Fibroblast of lung (primary cell): Measurements from ENCODE around the gene NDUFB5. TPM values are rescaled to one million over a fixed set of nuclear protein-coding genes. Genes with fewer than 3 reads are reported as not detected.

Experiments used
- DNase-seq, 2 donors: peaks; one replicate each; pipeline versions ENCODE4 v3.0.0 to v3.0.0-alpha.2; 2010; ENCODE audit warnings: low read depth in 2 of 2
- H2AFZ ChIP-seq: 2 replicates; pipeline ENCODE4 v1.5.1; 2012; ENCODE audit warnings: low read length, control low read depth, inconsistent platforms
- H3K27ac ChIP-seq: 2 replicates; pipeline ENCODE4 v1.5.1; 2011; ENCODE audit warnings: low read length, control low read depth; ENCODE audit not compliant: insufficient read depth
- H3K27me3 ChIP-seq: 2 replicates; pipeline ENCODE4 v1.5.1; 2011; ENCODE audit warnings: mild to moderate bottlenecking, low read length; ENCODE audit not compliant: control insufficient read depth, insufficient read depth
- H3K36me3 ChIP-seq: 2 replicates; pipeline ENCODE4 v1.5.1; 2011; ENCODE audit warnings: low read length; ENCODE audit not compliant: control insufficient read depth, insufficient read depth
- H3K4me1 ChIP-seq: 2 replicates; pipeline ENCODE4 v1.5.1; 2011; ENCODE audit warnings: low read length; ENCODE audit not compliant: control insufficient read depth, insufficient read depth; ENCODE audit errors: extremely low read depth
- H3K4me2 ChIP-seq: 2 replicates; pipeline ENCODE4 v1.5.1; 2011; ENCODE audit warnings: low read length, control low read depth; ENCODE audit not compliant: insufficient read depth; ENCODE audit errors: extremely low read depth
- H3K4me3 ChIP-seq, 4 experiments: fragments of 200-600 bp in 1 of 4; sonication (generic) in 1 of 4; replicated peaks in 1 of 4; 2 replicates each; pipeline ENCODE4 v1.5.1; 2011 to 2016; ENCODE audit warnings: low read length in 4 of 4, low read depth in 3 of 4, mild to moderate bottlenecking in 3 of 4, control low read depth in 2 of 4, inconsistent platforms in 1 of 4, mixed read lengths in 1 of 4; ENCODE audit not compliant: insufficient read depth in 1 of 4; ENCODE audit errors: control extremely low read depth in 1 of 4
- H3K79me2 ChIP-seq: 2 replicates; pipeline ENCODE4 v1.5.1; 2012; ENCODE audit warnings: mild to moderate bottlenecking, low read length, inconsistent platforms; ENCODE audit not compliant: control insufficient read depth, insufficient read depth
- H3K9ac ChIP-seq: 2 replicates; pipeline ENCODE4 v1.5.1; 2011; ENCODE audit warnings: mild to moderate bottlenecking, low read length, control low read depth; ENCODE audit not compliant: insufficient read depth
- H3K9me3 ChIP-seq: 2 replicates; pipeline ENCODE4 v1.5.1; 2012; ENCODE audit warnings: low read depth, low read length; ENCODE audit not compliant: control insufficient read depth, insufficient read depth
- H4K20me1 ChIP-seq: 2 replicates; pipeline ENCODE4 v1.5.1; 2011; ENCODE audit warnings: low read length; ENCODE audit not compliant: control insufficient read depth, insufficient read depth; ENCODE audit errors: extremely low read depth
- EZH2 ChIP-seq: IDR thresholded peaks from 2 replicates; pipeline ENCODE4 v1.5.1; 2012; ENCODE audit warnings: low read length, control low read depth, mild to moderate bottlenecking; ENCODE audit errors: missing control alignments
- polyA plus RNA-seq, 2 donors: library from polyadenylated mRNA; depleted of rRNA in 1 of 2; stranded (reverse) in 1 of 2; unstranded in 1 of 2; fragments of >200 nt; gene quantifications; 2 replicates each; pipeline ENCODE4 v1.2.1, GENCODE V29; 2011 to 2012; ENCODE audit warnings: missing spikeins in 1 of 2
- total RNA-seq: library from RNA; depleted of rRNA; stranded (reverse); fragments of >200 nt; gene quantifications from 2 replicates; pipeline ENCODE4 v1.2.1, GENCODE V29; 2014
- TF ChIP-seq, protein P1 (sequence below), 2 donors: IDR thresholded peaks in 1 of 2; conservative IDR thresholded peaks in 1 of 2; 1 replicate in 1 of 2; 2 replicates in 1 of 2; pipeline ENCODE4 v1.5.1; 2011 to 2012; ENCODE audit warnings: low read length in 2 of 2, control low read depth in 1 of 2, inconsistent platforms in 1 of 2, low read depth in 1 of 2, mild to moderate bottlenecking in 1 of 2

The NDUFB5 gene
- total and polyA plus RNA-seq, 2 donors (not counting 1 experiment from before 2014, with no cell fraction given): 57.5 to 120 TPM

DNA sequence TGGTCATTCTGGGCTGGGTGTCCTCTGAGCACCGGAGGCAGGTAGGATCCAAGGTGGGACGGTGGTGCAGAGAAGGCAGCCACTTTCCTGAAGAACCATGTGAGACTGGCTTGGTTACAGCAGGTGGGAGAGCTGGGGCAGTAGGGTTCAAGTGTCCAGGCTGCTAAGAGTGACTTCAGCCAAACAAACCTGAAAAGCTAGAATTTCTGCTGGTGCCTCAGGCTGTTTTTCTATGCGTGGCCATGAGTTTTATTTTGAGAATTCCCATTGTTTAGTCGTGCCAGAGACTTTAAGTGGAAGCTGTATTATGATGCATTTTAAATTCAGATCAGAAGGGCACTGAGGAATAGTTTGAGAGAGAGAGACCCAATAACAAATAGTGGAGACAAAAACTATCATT is 68.3 kb downstream of the NDUFB5 start:
- Histone ChIP-seq H3K4me1 (no peaks in the 10 kb centered on the region), H3K27ac (no peak overlapping the region), H3K9me3 (no peaks in the 10 kb centered on the region), H2AFZ (no peak overlapping the region), H3K79me2 (peaks cover 51% of the 10 kb centered on the region), H3K4me2 (no peak overlapping the region), H3K4me3 (no peak overlapping the region), H3K36me3 (no peaks in the 10 kb centered on the region), H3K9ac (no peak overlapping the region), H4K20me1 (no peaks in the 10 kb centered on the region), H3K27me3 (no peaks in the 10 kb centered on the region)
- DNase-seq: no peak
- TF ChIP-seq, protein P1, sequence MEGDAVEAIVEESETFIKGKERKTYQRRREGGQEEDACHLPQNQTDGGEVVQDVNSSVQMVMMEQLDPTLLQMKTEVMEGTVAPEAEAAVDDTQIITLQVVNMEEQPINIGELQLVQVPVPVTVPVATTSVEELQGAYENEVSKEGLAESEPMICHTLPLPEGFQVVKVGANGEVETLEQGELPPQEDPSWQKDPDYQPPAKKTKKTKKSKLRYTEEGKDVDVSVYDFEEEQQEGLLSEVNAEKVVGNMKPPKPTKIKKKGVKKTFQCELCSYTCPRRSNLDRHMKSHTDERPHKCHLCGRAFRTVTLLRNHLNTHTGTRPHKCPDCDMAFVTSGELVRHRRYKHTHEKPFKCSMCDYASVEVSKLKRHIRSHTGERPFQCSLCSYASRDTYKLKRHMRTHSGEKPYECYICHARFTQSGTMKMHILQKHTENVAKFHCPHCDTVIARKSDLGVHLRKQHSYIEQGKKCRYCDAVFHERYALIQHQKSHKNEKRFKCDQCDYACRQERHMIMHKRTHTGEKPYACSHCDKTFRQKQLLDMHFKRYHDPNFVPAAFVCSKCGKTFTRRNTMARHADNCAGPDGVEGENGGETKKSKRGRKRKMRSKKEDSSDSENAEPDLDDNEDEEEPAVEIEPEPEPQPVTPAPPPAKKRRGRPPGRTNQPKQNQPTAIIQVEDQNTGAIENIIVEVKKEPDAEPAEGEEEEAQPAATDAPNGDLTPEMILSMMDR (conservative IDR thresholded peaks at IDR 0.05 in 1 of 2, IDR thresholded peaks at IDR 0.05 in 1 of 2; ENCODE audit: low read depth in 1 of 2, low read length in 2 of 2): no peak

DNA sequence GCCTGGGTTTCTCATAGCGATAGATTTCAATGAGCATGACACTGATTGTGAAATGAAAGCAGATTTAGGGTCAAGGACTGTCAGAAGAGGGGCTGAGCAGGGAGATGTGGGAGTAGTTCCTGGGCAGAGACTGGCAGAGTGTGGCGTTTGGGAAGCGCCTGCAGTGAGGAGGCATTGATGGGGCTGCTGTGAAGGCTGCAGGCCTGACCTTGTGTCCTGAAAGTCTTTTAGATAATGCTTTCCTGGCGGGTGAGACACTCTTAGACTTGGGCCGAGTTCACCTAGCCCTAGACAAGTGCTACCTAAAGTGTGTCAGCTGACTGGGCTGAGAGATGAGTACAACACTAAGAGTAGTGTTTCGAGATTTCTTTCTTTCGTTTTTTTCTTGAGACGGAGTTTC is 68.9 kb downstream of the NDUFB5 start:
- no peak overlapping the region for H2AFZ ChIP-seq
- H3K4me3 ChIP-seq: no peak overlapping the region
- H3K9me3 ChIP-seq: no peaks in the 10 kb centered on the region
- H3K4me1 ChIP-seq: no peaks in the 10 kb centered on the region
- no peak for DNase-seq
- TF ChIP-seq, protein P1 (conservative IDR thresholded peaks at IDR 0.05 in 1 of 2, IDR thresholded peaks at IDR 0.05 in 1 of 2; ENCODE audit: low read depth in 1 of 2, low read length in 2 of 2): no peak
- no peak for TF ChIP-seq EZH2
- H4K20me1 ChIP-seq: no peaks in the 10 kb centered on the region
- H3K36me3 ChIP-seq: no peaks in the 10 kb centered on the region
- H3K27ac ChIP-seq: no peak overlapping the region
- H3K9ac ChIP-seq: no peak overlapping the region
- H3K4me2 ChIP-seq: no peak overlapping the region
- H3K79me2 ChIP-seq: peaks cover 50% of the 10 kb centered on the region
- H3K27me3 ChIP-seq: no peaks in the 10 kb centered on the region

DNA sequence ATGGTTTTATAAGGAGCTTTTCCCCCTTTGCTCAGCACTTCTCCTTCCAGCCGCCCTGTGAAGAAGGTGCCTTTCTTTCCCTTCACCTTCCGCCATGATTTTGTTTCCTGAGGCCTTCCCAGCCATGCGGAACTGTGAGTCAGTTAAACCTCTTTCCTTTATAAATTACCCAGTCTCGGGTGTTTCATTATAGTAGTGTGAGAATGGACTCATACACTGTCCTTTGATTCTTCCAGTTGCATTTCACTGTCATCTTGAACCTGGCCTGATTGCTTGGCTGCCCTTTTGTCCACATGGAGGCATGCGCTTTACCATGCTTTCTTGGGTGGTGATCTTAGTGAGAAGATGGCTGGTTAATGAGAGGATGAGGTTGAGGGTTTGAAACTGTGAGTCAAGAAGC is 71.5 kb downstream of the NDUFB5 start:
- no peaks in the 10 kb centered on the region for H3K4me1 ChIP-seq
- no peak for TF ChIP-seq EZH2
- TF ChIP-seq, protein P1 (conservative IDR thresholded peaks at IDR 0.05 in 1 of 2, IDR thresholded peaks at IDR 0.05 in 1 of 2; ENCODE audit: low read depth in 1 of 2, low read length in 2 of 2): no peak
- no peak for DNase-seq
- H3K79me2 ChIP-seq: peaks cover 41% of the 10 kb centered on the region
- H3K27ac ChIP-seq: no peak overlapping the region
- no peaks in the 10 kb centered on the region for H3K27me3 ChIP-seq
- no peak overlapping the region for H2AFZ ChIP-seq
- H3K36me3 ChIP-seq: no peaks in the 10 kb centered on the region
- no peaks in the 10 kb centered on the region for H4K20me1 ChIP-seq
- no peaks in the 10 kb centered on the region for H3K9me3 ChIP-seq
- H3K9ac ChIP-seq: no peak overlapping the region
- H3K4me2 ChIP-seq: no peak overlapping the region
- no peak overlapping the region for H3K4me3 ChIP-seq

Other genes with a start within 250 kb of the NDUFB5 start
- 49.6 and 55.7 TPM in 2 replicates for gene GNB4, start 153.3 kb upstream of the NDUFB5 start, total RNA-seq
- 56.9 and 83.1 TPM in 2 replicates for gene GNB4, start 153.3 kb upstream of the NDUFB5 start, polyA plus RNA-seq
- gene ACTL6A, start 41.9 kb upstream of the NDUFB5 start, total RNA-seq: 41.9 and 48.6 TPM in 2 replicates
- gene ACTL6A, start 41.9 kb upstream of the NDUFB5 start, polyA plus RNA-seq: 58.3 and 78.1 TPM in 2 replicates
- 26.2 and 27.6 TPM in 2 replicates for gene MRPL47, start 156 bp upstream of the NDUFB5 start, total RNA-seq
- gene MRPL47, start 156 bp upstream of the NDUFB5 start, polyA plus RNA-seq: 60.0 and 62.4 TPM in 2 replicates
- 8.7 and 11.7 TPM in 2 replicates for gene USP13, start 48.2 kb downstream of the NDUFB5 start, total RNA-seq
- 15.7 and 21.7 TPM in 2 replicates for gene USP13, start 48.2 kb downstream of the NDUFB5 start, polyA plus RNA-seq